Upper lobe of right lung (tissue), 1 donor: ENCODE data around the gene PABPN1L. TPM values are rescaled to one million over a fixed set of nuclear protein-coding genes. Genes with fewer than 3 reads are reported as not detected.

Experiments used
- ATAC-seq: fragments of 200-7000 bp; cut with Tn5 transposase; one replicate; pipeline ENCODE4 v1.9.1; 2020; ENCODE audit warnings: mild to moderate bottlenecking, moderate library complexity
- DNase-seq: peaks from one replicate; pipeline ENCODE4 v3.0.0-alpha.2; 2020
- H3K27ac ChIP-seq: fragments of 200-600 bp; one replicate; pipeline ENCODE4 v1.8.0; 2022
- H3K27me3 ChIP-seq: fragments of 200-600 bp; one replicate; pipeline ENCODE4 v1.8.0; 2022; ENCODE audit warnings: mild to moderate bottlenecking
- H3K36me3 ChIP-seq: fragments of 200-600 bp; one replicate; pipeline ENCODE4 v1.8.0; 2022
- H3K4me1 ChIP-seq: fragments of 200-600 bp; one replicate; pipeline ENCODE4 v1.8.0; 2022
- H3K4me3 ChIP-seq: fragments of 200-600 bp; one replicate; pipeline ENCODE4 v1.8.0; 2022; ENCODE audit warnings: mild to moderate bottlenecking
- H3K9me3 ChIP-seq: fragments of 200-600 bp; one replicate; pipeline ENCODE4 v1.8.0; 2022
- CTCF ChIP-seq: fragments of 200-600 bp; IDR thresholded peaks from one replicate; pipeline ENCODE4 v1.8.0; 2022; ENCODE audit warnings: antibody characterized with exemption
- intact Hi-C: fragments of 100-400 bp; cut with DNase I; formaldehyde crosslinking; loops from one replicate; pipeline ENCODE4 v1.11.0; 2022
- total RNA-seq: library from RNA; stranded (reverse); fragmentation: NEBNext Ultra II Directional; extraction: Animal tissue kit (Norgen Biotek cat#: 25700); gene quantifications from one replicate; pipeline ENCODE4 v1.2.1, GENCODE V29; 2021
- donor health status: DM: no; HTN: yes; CAD: no; lungs with severe emphysema.

The PABPN1L gene
- total RNA-seq, 1 donor from 2014 or later = not detected

GRCh38 chr16:88905563-88905962 lies 39.1 kb upstream of the PABPN1L start:
- peaks cover 5% of the 10 kb centered on the region for H3K4me1 ChIP-seq
- no peak for TF ChIP-seq CTCF
- H3K27ac ChIP-seq = no peak overlapping the region
- peaks cover 5% of the 10 kb centered on the region for H3K36me3 ChIP-seq
- H3K4me3 ChIP-seq = no peak overlapping the region
- no peaks in the 10 kb centered on the region for H3K9me3 ChIP-seq
- no peaks in the 10 kb centered on the region for H3K27me3 ChIP-seq
- ATAC-seq (no peak), DNase-seq (no peak)
- intact Hi-C loops = no loop called here

- intact Hi-C loops = no loop called here
- Histone ChIP-seq H3K36me3 (peaks cover 5% of the 10 kb centered on the region), H3K27me3 (no peaks in the 10 kb centered on the region), H3K9me3 (no peaks in the 10 kb centered on the region), H3K4me1 (no peaks in the 10 kb centered on the region), H3K4me3 (no peak overlapping the region), H3K27ac (no peak overlapping the region)
- no peak for DNase-seq
- no peak for TF ChIP-seq CTCF
- no peak for ATAC-seq
Measured at GRCh38 chr16:88904676-88905365, 38.4 kb upstream of the PABPN1L start.

DNA sequence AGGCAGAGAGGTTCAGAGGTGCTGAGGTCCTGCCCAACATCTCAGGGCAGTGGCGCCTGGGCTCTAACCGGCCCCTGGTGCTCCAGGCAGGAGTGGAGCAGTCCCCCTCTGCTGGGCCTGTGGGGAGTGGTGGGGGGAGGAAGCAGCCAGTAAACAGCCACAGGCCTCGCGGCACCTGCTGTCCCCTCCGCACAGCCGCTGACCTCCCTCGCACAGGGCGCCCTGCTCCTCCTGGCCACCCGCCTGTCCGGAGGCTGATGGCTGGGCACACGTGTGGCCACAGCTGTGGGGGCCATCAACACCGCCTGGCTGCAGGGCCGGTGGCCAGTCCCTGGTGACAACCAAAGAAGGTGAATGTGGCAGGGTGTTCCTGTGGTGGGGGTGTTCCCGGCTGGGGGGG lies 36.8 kb upstream of the PABPN1L start:
- intact Hi-C loops = no loop called here
- no peak overlapping the region for H3K27ac ChIP-seq
- DNase-seq (no peak), ATAC-seq (no peak)
- no peak overlapping the region for H3K4me3 ChIP-seq
- peaks cover 5% of the 10 kb centered on the region for H3K36me3 ChIP-seq
- TF ChIP-seq CTCF = no peak
- no peaks in the 10 kb centered on the region for H3K27me3 ChIP-seq
- H3K4me1 ChIP-seq = no peaks in the 10 kb centered on the region
- no peaks in the 10 kb centered on the region for H3K9me3 ChIP-seq

- intact Hi-C loops = no loop called here
- Histone ChIP-seq H3K9me3 (no peaks in the 10 kb centered on the region), H3K4me3 (no peak overlapping the region), H3K27me3 (no peaks in the 10 kb centered on the region), H3K36me3 (peaks cover 5% of the 10 kb centered on the region), H3K4me1 (no peaks in the 10 kb centered on the region), H3K27ac (no peak overlapping the region)
- no peak for DNase-seq
- no peak for TF ChIP-seq CTCF
- ATAC-seq = no peak
Measured at GRCh38 chr16:88902744-88903143, 36.3 kb upstream of the PABPN1L start.

GRCh38 chr16:88901718-88902337 lies 35.4 kb upstream of the PABPN1L start:
- H3K27ac ChIP-seq = no peak overlapping the region

More at GRCh38 chr16:88901718-88902337, 35.4 kb upstream of the PABPN1L start:
- intact Hi-C loops = no loop called here
- H3K27me3 ChIP-seq = no peaks in the 10 kb centered on the region
- no peak overlapping the region for H3K4me3 ChIP-seq
- no peaks in the 10 kb centered on the region for H3K9me3 ChIP-seq
- TF ChIP-seq CTCF = no peak
- DNase-seq (no peak), ATAC-seq (no peak)
- H3K36me3 ChIP-seq = peaks cover 5% of the 10 kb centered on the region
- no peaks in the 10 kb centered on the region for H3K4me1 ChIP-seq
